Measurements from ENCODE around the gene FADS6.
A peak's percentile ranks its signal among the peaks of the same experiment; 100 is the strongest.
"Not testable (repeated sequence)": the region's sequence is repeated elsewhere in the genome, so short reads cannot be mapped to it uniquely, and the experiment has no call there.

FADS6 gene

DNA sequence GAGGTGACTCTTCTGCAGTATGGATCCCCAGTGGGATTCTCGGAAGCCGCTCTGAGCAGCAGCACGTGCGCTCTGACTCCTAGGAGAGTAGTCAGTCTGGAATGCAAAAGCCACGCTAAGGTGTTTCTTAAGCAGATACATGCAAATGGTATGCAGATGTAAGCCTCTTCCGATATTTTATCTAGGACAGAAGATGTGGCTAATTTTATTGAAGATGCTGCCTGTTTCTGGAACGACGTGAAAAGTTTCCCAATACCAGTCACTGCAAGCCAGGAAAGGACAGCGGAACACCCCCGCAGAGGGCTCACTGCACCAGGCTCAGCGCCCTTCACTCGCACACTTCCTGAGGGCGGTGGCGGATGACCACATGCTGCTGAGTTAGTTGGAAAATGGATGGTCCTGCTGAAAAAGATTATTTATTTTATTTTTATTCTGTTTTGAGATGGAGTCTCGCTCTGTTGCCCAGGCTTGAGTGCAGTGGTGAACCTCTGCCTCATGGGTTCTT is 10.1 kb downstream of the FADS6 start:
- DNase-seq, result no peak

DNA sequence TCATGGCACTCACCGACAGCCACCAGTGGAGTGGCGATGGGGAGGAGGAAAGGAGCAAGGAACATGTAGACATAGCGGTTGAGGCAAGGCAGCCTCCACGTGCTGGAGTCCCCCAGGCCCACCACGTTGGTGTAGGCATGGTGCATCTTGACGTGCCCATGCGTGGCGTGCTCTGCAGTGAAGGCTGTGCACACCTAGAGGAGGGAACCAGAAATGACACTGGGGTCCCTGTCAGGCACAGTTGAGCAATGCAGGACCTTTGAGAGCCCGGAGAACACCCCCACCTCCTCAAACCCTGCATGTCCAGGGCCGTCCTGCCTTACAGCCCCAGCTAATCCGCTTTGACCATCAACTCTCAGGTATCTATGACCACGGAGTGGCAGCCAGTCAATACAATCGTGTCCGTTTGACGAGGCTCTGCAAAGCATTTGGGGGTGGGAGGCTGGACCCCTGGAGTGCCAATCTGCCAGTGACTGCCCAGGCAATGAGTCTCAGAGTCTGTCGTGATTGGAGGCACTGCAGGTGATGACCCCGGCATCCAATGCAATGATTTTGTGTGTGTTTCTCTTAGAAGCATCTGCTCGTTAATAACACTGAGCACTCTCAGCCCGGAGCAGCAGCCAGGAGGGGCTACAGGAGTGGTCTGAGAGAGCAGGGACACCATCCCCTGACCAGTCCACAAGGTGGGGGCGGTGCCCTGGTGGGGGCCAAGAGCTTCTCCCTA is 10.8 kb downstream of the FADS6 start:
- DNase-seq, result no peak

DNA sequence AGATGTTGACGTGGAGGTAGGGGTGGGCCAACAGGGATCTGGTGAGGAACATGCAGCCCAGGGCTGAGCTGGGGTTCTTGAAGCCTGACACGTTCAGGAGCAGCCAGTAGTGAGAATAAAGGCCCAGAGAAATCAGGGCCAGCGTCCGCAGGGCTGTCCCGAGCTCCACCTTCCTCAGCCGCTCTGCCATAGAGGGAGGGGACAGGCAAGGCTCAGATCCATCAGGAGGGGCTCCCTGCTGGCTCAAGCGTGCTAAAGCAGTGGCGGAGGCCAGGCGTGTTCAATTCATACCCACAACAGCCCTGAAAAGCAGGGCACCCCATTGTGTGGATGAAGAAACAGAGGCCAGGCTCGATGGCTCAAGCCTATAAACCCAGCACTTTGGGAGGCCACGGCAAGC is 12.4 kb downstream of the FADS6 start:
- no peak for DNase-seq

DNA sequence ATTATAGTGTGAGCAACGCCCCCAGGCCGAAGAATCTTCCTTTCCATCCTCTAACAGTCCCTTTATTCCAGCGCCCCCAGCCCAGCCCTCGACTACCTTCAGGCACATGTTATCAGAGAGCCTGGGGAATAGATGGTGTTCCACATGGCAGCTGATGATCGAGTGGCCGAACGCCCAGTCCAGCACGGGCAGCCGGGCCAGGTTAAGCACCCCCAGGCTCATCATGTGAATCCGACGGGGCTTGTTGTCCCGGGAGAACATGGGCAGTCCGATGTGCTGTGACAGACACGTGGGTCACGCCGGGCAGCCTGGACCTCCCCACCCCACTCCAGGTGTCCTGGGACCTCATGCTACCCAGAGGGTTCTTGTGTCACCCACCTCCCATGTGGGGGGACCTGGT is 14.1 kb downstream of the FADS6 start:
- no peak for DNase-seq

DNA sequence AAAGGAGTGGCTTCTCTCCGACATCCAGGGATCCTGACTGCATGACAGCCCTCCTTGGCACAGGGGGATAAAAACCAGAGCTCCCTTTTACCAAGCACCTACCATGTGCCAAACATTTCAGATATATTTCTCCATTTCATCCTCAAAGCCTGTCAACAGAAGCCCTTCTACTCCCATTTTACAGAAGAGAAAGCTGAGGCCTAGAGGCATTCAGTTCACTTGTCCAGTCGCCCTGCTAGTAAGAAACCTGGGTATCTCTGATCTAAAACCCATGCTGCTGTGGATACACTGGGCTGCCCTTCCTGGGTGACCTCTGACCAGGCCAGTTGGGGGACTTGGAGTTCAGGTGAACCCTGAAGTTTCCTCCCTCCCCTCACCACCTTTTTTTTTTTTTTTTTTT is 14.8 kb downstream of the FADS6 start:
- DNase-seq, result no peak

DNA sequence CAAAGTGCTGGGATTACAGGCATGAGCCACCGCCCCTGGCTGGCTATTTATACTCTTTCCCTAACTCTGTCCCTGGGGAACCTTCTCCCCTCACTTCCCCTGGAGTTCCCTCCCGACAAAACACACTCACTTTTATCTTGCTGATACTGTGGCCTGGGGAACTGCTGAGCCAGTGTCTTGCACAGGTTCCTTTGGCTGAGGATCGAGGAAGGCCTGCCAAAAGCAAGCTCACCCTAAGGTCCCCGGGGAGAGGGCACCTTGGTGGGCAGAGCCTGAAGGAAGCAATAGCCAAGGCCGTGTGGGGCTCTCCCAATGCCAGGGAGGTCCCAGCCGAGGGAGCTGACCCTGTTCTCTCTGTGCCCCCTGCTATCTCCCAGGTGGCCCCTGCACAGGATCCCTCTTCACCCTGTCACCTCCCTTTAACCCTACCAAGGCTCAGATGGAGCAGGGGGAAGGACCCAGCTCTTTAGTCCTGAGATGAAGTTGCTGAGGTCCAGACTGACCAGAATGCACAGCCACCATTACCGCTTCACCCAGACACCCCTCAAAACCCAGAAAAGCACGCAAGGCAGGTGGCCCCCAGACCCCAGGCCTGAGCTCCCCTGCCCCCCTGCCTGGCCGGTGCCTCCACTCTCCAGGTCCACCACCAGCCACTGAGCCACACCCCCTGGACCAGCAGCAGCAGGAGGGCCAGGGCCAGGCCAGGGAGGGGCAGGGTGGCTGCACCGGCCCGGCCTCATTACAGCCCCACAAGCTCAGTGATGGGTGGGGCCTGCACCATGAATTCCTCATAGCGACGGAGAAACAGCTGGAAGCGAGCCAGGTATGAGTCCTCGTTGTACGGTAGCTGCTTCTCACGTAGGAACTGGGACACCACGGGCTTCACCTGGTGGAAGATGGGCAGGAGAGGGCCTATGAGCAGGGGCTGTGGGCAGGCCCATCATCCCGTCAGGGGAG is 15.6 kb downstream of the FADS6 start:
- no peak for DNase-seq

DNA sequence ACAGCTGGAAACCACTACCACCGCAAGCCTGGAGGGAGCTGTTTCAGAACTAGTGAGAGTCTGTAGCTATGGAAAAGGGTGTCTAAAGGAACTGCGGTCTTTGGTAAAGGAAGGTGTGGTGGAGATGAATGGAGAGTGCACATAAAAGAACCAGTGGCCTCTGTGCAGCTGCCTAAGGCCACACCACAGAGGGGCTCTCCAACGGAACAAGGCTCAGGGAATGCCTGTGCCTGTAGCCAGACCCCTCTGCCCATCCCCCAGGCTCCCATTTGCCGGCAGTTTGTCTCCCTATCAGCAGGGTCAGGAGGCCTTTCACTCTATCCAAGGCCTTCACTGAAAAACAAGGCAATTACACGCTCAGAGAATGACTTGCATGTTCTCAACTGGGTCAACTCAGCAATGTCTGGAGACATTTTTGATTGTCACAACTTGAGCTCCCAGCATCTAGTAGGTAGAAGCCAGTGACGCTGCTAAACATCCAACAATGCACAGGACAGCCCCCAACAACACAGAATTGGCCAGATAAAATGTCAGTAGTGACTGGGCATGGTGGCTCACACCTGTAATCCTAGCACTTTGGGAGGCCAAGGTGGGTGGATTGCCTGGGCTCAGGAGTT is 17.3 kb downstream of the FADS6 start:
- DNase-seq, result no peak

DNA sequence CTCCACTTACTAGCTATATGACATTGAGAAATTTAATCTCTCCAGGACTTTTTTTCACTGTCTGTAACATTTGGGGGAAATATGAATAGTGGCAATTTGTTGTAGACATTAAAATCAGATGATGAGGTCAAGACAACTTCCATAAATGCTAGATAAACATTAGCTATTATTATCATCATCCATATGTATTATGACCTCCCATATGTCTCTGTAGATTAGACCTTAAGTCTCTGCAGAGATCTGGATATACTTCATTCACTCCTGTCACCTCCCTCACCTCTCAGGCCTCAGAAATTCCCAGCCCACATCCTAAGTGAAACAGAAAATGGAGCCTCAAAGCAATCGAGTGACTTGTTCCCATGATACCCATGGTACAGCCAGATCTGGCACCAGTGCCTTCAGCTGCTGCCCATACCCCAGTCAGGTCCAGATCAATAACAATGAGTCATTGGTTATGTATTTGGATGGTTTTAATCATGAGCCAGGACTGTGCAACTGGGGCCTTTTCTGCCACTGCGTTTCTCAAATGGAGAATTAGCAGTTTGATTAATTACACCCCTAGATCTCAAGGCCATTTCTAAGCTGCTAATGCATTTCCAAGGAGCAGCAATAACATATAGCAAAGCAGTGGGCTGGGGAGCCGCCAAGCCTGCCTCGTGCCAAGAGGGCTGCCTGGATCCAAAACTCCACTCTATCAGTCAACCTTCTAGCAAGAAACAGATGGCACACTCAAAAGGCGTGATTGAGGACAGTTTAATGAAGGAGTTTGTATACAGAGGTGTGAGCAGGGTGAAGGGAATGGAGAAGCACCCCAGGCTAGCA is 18.1 kb downstream of the FADS6 start:
- DNase-seq, result no peak

DNA sequence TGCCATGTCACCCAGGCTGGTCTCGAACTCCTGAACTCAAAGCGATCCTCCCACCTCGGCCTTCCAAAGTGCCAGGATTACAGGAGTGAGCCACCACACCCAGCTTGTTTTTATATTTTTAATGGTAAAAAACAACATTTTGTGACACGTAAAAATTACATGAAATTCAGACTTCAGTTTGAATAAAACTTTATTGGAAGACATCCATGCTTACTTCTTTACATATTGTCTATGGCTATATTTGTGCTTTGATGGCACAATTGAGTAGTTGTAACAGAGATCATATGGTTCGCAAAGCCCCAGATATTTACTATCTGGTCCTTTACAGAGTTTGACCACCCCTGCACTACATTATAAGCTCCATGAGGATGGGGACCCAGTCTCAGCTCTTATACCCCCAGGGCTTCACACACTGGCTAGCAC is 18.8 kb downstream of the FADS6 start:
- DNase-seq, result no peak

DNA sequence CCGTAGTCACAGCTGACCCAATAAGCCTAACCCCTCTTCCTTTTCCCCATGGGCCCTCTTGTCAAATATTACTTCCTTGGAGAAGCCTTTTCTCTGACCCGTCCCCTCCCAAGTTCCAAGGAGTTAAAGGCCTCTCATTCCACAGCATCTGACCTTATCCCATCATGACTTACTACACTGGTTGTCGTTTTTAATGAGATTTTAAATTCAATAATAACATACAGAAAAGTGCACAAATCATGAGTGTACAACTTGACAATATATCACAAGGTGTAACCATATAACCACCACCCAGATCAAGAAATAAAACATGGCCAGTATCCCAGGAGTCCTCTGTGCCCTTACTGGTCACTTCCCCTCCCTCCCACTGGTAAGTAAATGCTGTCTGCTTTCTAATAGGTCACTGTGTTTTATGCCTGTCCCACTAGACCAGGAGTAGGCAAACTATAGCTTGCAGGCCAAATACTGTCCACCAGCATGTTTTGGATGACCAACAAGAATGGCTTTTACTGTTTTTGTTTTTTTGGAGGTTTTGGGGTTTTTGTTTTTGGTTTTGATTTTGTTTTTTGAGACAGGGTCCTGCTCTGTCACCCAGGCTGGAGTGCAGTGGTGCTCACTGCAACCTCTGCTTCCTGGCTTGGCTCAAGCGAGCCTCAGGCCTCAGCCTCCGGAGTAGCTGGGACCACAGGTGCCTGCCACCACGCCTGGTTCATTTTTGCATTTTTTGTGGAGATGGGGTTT is 19.4 kb downstream of the FADS6 start:
- DNase-seq, result no peak

DNA sequence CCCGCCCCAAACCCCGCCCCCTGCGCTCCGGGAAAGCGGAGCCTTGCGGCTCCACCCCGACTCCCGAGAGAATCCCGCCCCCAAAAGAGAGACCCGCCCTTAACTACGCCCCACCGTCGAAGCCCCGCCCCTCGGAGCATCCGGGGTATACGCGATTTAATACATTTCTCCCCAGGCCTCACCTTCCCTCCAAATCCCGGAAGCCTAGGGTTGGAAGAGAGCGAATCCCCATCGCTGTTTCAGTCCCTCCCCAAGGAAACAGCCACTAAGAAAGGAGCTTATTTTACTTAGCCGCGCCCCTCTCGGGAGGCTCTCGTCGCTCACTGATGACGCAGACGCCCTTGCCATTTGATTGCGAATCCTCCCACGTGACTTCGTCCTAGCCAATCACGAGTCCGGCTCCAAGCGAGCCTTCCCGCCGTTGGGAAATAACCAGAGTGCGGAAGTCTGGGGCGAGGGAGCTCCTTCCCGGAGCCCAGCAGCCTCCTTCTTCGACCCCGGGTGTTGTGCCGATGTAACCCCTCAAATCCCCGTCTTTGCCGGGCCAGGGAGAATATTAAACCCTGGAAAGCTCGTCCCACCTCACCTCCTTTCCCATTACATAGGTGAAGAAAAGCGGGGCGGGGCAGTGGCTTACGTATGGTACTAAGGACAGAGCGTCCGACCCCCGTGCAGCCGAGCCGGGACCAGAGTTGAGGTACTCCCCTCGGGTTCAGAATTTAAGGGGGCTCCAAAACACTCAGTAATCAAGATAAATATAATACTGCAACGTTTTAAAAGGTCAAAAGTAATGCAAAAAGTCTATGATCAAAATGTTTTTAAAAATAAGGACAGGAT is 20.2 kb downstream of the FADS6 start:
- DNase-seq, result peak; percentile 100

DNA sequence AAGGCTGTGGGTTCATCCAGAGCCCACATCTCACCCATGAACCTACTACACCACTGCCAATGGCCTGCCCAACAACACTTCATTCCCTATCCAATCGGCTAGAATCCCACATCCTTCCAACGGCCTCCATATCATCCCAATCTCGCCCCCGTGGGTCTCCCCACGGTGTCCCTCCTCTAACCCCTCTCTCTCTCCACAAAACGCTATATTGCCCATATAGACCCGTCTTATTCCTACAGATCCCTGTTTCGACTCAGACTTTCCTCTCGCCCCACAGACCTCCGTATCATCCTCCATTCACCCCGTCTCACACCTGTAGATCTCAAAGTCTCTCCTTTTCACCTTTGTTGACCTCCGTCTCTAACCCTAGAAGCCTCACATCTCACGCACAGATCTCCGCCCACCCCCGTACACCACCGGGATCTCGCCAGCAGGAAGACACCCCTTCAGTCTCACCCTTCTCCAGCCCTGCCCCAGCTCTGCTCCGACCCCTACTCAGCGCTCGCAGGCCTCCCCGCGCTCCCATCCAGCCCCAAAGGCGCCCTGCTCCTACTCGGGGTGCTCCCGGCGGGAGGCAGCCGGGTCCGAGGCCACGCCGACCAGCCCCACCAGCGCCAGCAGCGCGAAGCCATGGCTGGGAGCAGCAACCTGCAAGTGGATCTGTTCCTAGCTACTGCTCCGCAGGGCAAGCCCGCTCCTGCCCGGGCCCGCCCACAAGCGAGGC is 21.0 kb downstream of the FADS6 start, which contains the start of gene FDXR:
FDXR (minus strand) TSS at position 682 of the 724 bp plus-strand sequence; CDS start at position 632, 50 bp downstream.
- DNase-seq, result no peak

DNA sequence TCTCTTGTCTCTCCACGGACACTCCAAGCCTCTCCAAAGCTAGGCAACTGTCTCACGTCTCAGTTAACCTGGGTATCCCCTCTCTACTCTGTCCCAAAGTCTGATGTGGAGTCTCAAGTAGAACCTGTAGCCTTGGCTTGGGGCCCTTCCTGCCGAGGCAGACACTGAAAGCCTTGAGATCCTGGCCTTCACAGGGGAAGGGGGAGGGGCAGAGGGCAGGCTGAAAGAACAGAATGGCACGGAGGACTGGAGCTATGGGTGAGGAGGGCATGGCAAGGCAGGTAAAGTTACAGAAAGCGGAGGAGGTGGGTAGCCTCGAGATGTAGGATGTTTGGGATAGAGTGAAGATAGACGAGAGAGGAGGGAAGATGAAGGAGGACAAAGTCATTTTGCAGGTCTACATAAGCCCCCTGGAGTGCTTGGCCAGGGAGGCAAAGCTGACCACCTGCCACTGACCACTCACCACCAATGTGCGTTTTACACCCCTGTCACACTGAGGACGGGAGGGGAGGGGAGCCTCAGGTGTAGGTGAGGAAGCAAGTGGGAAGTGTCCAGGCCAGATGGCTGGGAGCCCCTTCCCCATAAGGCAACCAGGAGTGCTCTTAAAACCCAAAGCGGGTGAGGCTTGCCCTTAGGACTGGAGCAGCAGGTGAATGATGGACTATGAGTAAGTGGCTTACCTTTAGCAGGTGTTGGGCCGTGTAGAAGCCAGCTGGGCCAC is 21.9 kb downstream of the FADS6 start:
- DNase-seq, result no peak

DNA sequence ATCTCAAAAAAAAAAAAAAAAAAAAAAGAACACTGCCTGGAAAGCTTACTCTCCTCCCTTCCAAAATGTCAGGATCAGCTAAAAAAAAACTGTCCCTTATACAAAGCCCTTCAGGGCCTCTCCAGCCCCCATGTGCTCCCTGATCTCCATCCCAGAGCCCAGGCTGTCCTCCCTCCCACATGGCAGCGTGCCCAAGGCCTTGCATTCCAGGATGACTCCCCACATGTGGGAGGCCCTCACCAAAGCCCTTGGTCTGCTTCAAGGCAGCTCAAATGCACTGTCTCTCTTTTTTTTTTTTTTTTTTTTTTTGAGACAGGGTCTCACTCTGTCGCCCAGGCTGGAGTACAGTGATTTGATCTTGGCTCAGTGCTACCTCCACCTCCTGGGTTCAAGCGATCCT is 22.9 kb downstream of the FADS6 start:
- no peak for DNase-seq

DNA sequence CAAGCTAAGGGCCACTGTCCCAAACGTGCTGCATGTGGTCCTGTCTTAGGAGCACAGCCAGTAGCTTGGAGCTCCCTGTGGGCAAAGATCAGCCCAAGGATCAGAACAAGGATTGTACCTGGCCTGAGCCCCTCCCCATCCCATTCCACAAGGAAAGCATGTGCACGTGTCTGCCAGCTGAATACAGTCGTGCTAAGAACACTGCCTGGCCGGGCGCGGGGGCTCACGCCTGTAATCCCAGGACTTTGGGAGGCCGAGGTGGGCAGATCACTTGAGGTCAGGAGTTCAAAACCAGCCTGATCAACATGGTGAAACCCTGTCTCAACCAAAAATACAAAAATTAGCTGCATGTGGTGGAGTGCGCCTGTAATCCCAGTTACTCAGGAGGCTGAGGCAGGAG is 23.4 kb downstream of the FADS6 start:
- DNase-seq, result not testable (repeated sequence)

DNA sequence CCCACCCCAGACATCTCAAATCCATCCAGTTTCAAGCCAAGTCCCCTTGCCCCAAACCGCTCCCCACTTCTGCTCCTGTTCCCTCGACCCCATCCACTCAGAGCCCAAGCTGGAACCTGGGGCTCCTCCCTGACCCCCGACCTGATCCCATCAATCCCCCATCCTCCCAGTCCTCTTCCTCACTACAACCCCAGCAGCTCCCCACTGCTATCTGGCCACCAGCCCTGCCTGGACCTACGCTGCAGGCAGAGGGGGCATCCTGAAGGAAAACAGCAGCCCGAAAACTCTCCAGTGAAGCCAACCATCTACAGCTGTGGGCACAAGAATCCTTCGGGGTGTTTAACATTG is 24.6 kb downstream of the FADS6 start:
- no peak for DNase-seq

DNA sequence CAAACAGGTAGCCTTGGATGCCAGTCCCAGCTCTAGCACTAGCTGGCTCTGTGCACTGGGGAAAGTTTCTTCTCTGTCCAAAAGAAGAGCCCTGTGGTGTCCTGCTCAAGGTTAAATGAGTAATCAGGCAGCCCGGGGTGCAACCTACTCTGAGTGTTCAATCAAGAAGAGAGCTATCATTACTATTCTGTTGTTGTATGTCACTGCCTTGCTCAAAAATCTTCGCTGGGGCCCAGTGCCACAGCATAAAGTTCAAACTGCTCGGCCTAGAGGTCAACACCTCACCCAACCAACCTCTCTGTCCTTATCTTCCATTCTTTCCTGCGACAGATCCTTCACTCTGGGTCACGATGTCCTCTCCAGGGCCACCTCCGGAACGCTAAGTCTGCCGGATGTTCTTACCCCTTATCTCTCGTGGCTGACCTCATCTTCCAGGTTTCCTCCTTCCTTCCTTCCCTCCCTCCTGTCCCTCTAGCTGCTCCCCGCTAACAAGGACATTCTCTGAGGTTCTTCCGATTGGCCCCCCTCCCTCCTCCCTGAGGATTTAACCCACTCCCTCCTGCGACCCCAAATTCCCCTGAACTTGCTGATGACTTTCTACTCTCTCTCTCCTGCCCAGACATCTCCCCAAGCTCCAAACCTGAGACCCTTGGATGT is 25.1 kb downstream of the FADS6 start:
- DNase-seq, result no peak

DNA sequence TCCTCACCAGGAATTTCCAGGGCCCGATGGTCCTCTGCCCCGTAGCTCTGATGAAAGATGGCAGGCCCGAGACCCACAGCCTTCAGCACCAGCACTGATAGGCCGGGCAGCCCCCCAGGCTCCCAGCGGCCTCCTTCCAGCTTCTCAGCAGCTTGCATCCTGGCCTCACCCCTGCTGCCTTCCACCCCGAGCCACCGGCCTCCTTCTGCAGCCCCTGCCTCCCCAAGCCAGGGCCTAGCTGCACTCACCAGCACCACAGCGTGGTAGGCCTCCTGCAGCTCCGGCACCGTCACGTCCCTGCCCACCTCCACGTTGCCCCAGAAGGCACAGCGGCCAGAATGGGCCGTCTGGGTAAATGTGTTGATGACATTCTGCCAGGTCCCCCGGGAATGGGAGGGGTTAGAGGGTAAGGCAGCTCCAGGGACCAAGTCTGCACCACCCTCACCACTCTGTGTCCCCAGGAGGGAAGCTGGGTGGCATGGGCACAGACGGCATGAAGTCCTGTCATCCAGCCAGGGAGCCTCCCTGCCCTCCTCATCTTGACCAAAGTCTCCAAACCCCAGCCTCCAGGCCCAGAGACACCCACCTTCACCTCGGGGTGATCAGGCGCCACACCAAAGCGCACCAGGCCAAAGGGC is 27.1 kb downstream of the FADS6 start:
- no peak for DNase-seq

Data from midbrain (tissue), 1 donor.